GM19328 (cell line): ENCODE results near the gene CDC14A.

Source experiments
- ATAC-seq: cut with Tn5 transposase; IDR thresholded peaks from one replicate; pipeline ENCODE4 v1.9.1; 2021; ENCODE audit warnings: mild to moderate bottlenecking, moderate library complexity; ENCODE audit not compliant: unreplicated experiment

CDC14A gene

DNA sequence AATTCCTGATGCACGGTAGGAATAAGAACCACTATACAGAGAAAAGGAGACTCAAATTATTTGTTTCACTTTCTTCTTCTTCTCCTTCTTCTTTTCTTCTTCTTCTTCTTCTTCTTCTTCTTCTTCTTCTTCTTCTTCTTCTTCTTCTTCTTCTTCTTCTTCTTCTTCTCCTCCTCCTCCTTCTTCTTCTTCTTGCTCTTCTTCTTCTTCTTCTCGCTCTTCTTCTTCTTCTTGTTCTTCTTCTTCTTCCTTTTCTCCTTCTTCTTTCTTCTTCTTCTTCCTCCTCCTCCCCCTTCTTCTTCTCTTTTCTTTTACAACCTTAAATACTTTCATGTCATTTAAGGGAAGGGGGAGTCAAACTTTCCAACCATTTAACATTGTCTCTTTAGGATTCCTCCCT lies 174.6 kb downstream of the CDC14A start:
- ATAC-seq = no peak

GRCh38 chr1:100528871-100529270 lies 176.6 kb downstream of the CDC14A start:
- ATAC-seq = no peak

DNA sequence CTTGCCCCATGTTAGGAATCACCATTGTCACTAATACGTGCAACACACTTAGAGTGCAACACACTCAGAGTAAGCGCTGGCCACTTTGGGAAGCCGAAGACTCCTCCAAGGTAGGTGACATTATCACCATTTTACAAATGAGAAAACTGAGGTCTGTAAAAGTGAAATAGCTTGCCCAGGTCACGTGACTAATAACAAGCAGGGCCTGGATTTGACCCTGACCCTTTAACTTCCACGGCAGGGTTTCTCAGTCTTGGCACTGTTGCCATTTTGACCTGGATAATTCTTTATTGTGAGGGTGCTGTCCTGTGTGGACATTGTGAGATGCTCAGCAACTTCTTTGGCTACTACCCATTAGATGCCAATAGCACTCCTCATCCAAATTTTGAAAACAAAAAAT lies 177.8 kb downstream of the CDC14A start:
- no peak for ATAC-seq

- peak; percentile 89 for ATAC-seq
Observed at GRCh38 chr1:100530880-100531487, 178.7 kb downstream of the CDC14A start.

GRCh38 chr1:100532645-100533044 lies 180.3 kb downstream of the CDC14A start:
- no peak for ATAC-seq

DNA sequence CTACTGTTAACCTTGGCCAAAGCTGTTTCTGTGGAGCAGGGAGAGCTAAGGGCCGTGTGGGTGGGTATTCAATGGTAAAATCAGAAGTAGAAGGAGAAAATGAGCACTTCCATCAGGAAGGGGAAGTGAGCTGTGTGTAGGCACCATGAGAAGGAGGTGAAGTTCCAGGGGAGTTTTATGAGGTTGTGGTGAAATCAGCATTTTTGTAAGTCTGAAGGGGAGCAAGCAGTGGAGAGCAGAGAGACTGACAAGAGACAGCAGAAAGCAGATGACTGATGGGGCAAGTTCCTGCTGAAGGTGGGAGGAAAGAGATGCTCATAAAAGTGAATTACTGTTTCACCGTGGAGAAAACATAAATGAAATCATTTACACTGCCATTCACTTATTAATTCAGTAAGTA lies 183.0 kb downstream of the CDC14A start:
- no peak for ATAC-seq

DNA sequence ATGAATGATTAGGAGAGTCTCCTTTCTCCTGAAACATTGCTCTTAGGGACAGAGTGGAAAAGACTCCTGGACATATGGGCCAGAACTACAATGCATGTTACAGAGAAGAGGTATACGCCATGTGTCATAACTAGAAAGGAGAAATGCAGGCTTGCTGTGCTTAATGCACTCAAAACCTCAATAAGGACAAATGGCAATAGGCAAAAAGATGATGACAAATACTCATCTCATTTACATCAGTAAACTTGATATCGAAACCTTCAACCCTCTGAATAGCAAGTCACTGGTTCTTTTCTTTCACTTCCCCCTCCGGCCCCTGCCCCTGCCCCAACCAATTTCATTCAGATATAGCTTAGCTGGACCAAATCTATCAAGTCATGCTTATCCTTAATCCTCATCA lies 183.7 kb downstream of the CDC14A start:
- ATAC-seq = peak; percentile 65

DNA sequence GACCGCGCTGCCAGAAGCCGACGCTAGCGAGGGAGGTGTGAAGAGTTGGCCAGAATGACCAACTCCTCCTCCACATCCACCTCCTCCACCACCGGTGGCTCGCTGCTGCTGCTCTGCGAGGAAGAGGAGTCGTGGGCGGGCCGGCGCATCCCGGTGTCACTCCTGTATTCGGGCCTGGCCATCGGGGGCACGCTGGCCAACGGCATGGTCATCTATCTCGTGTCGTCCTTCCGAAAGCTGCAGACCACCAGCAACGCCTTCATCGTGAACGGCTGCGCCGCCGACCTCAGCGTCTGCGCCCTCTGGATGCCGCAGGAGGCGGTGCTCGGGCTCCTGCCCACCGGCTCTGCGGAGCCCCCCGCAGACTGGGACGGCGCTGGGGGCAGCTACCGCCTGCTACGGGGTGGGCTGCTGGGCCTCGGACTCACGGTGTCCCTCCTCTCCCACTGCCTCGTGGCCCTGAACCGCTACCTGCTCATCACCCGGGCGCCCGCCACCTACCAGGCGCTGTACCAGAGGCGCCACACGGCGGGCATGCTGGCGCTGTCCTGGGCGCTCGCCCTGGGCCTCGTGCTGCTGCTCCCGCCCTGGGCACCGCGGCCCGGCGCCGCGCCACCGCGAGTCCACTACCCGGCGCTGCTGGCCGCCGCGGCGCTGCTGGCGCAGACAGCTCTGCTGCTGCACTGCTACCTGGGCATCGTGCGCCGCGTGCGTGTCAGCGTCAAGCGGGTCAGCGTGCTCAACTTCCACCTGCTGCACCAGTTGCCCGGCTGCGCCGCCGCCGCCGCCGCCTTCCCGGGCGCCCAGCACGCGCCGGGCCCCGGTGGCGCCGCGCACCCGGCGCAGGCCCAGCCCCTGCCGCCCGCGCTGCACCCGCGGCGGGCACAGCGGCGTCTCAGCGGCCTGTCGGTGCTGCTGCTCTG lies 186.9 kb downstream of the CDC14A start:
- no peak for ATAC-seq

- no peak for ATAC-seq
Observed at GRCh38 chr1:100539836-100540536, 187.7 kb downstream of the CDC14A start.

DNA sequence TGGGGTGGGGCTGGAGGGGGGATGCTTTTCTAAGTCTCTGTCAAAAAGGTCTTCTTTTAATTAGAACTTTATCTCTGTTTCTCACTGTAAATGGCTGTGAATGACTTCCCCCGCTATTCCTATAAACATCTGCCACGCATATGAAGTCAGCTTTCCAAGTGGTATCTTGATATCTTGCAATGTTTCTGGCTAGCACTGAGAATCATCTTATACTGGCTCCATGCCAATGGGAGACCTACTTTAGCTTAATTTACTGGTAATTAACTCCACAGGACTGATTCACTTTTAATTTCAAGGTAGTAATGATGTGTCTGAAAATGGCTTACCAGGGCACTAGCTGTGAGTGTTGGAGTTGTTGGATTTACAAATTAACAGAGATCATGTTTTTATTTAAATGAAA lies 190.0 kb downstream of the CDC14A start:
- no peak for ATAC-seq

DNA sequence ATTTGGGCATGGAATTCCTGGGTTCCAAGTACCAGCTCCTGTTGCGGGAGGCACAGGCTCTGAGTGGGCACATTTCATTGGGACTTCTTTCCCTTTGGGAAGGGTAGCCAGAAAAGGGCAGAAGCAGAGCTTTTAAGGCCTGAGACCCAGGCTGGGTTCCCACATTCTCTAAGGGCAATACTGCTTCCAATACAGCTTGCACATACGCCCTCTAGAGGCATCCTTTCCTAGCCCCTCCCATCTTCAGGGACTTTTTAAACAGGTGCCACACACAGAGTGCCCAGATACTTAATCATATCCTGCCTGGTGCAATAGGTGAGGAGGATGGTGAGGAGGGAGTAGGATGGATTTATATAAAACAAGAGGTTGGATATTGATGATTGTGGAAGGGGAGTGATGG lies 191.3 kb downstream of the CDC14A start:
- peak; percentile 53 for ATAC-seq

DNA sequence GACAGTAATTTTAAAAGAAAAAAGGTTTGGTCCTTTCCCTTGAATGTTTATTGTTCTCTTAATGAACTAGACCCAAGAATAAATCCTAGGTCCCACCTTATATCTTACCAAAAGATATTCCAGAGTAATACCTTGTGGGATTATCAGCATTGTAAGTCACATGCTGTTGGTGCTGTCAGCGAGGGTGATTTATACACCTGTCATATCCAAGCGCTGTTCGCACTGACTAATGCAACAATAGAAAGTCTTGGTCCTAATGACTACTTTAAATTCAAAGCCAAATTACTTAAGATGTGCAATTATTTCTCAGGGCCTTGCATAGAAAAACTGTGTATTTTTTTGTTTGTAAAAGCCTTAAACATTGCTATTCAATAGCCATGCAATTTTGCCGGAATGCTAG lies 192.5 kb downstream of the CDC14A start:
- no peak for ATAC-seq

DNA sequence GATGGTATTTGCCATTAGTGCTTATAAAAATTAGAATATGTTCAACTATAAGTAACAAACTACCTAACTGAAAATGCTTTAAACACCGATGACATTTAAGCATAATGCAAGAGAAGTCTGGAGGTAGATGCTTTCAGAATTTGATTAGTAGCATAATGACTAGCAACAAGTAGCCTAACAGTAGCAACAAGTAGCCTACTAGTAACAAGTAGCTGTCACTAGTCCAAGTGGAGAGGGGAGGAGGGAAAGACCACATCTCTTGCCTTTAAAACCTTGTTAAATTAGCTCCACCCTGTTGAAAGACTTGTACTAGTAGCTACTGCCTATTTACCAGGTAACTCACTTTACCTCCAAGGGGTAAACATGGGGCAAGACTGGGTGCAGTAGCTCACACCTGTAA lies 193.5 kb downstream of the CDC14A start:
- ATAC-seq = no peak

DNA sequence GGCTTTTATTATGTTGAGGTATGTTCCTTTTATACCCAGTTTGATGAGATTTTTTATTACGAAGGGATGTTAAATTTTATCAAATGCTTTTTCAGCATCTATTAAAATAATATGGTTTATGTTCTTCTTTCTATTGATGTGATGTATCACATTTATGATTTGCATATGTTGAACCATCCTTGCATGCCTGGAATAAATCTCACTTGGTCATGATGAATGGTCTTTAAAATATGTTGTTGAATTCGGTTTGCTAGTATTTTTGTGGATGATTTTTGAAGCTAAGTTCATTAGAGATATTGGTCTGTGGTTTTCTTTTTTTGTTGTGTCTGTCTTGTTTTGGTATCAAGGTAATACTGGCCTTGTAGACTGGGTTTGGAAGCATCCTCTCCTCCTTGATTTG lies 199.7 kb downstream of the CDC14A start:
- no peak for ATAC-seq

DNA sequence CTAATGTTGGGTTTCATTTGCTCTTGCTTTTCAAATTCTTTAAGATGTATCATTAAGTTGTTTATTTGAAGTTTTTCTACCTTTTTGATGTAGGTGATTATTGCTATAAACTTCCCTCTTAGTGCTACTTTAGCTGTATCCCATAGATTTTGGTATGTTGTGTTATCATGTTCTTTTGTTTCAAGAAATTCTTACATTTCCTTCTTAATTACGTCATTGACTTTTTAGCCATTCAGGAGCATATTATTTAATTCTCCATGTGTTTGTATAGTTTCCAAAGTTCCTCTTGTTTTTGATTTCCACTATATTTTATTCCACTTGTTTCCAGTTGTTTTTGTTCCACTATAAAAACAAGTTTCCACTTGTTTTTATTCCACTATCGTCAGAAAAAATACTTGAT lies 200.6 kb downstream of the CDC14A start:
- ATAC-seq = no peak

GRCh38 chr1:100556181-100556580 lies 203.9 kb downstream of the CDC14A start:
- no peak for ATAC-seq

DNA sequence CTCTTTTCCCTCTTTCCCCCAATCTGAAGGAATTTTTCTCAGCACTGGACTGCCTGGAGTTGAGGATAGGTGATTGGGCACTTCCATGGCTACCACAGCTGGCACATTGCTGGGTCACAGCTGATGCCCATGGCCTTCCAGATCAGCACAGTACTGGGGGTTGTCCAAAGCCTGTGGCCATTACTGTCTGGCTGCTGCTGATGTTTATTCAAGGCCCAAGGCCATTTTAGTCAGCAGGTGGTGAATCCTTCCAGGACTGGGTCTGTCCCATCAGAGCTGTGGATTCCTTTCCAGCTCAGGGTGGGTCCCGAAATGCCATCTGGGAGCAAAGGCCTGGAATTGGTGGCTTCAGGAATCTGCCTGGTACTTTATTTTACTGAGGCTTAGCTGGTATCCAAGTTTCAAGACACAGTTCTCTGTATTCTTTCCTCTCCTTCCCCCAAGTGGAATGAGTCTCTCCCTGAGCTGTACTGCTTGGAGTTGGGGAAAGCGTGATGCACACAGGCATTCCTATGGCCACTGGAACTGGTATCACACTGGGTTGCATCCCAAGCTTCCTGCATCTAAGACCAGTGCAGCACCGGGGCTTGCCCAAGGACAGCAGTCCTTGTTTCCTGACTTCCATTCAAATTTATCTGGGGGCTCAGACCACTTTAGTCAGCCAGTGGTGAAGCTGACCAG lies 204.8 kb downstream of the CDC14A start:
- no peak for ATAC-seq

DNA sequence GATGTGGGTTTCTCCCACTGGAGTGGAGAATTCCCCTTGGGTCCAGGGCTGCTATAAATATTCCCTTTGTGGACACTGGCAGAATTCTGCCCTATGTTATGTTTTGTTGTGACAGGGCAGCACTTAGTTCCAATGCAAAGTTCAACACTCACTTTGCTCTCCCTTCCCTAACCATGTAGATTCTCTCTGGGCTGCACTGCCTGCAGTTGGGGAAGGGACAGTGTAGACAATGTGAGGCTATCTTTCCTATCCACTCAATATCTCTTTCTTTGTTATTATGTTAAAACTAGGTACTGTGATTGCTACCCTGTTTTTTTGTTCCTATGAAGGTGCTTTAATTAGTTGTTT lies 205.3 kb downstream of the CDC14A start:
- no peak for ATAC-seq

DNA sequence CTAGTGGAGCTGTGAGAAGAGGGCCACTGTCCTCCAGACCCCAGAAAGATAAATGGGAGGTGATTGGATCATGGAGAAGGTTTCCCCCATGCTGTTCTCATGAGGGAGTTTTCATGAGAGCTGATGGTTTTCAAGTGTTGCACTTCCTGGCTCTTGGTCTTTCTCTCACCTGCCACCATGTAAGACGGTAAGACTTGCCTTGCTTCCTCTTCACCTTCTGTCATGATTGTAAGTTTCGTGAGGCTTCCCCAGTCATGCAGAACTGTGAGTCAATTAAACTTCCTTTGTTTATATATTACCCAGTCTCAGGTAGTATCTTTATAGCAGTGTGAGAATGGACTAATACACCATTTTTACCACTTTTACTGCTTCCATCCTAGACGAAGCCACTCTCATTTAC lies 213.2 kb downstream of the CDC14A start:
- no peak for ATAC-seq

- no peak for ATAC-seq
Observed at GRCh38 chr1:100565937-100566699, 213.8 kb downstream of the CDC14A start.

DNA sequence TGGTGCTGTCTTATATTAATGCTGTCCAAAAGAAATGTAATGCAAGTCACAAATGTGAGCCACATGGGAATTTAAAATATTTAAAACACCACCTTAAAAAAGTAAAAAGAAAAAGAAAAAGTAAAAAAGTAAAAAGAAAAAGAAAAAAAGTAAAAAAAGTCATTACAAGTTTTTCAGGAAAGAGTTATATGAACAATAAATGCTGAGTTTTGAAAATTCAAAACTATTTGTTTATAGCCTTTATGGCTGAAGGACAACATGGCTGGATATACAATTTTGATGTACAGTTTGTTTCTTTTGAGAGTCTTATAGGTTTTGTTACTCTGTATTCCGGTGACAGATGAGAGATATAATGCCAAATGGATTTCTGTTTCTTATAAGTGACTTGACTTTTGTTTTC lies 214.8 kb downstream of the CDC14A start:
- no peak for ATAC-seq
